Activated T-helper 1 cell treated with anti-CD3 and anti-CD28 coated beads, Interleukin-2, amount 50 U/mL, for 16 hours (primary cell): Measurements from ENCODE around the gene RPS15.

ENCODE experiments used
- DNase-seq, 2 donors: peaks; one replicate each; pipeline ENCODE4 v3.0.0-alpha.2; 2020; ENCODE audit warnings: low read depth in 1 of 2, low spot score in 1 of 2

Gene RPS15

DNA sequence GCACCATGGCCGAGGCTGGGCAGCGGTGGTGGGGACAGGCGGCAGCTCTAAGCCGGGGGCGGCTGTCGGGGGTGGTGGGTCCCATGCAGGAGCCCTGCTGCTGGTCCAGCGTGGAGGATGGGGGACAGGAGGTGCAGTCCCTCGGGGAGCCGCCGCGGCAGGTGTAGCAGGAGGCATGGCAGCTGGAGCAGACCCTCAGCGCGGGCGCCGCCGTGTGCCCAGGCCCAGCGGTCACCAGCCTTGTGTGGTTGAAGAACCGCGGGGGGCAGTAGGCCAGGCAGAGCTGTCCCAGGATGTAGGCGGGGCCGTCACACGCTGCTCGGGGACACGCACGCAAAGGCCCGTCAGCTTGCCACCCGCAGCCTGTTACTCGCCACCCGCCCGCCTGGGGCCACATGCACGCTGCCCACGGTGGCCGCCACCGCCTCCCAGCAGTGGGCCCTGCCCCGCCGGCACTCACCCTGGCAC, 43.7 kb downstream of the RPS15 start:
- no peak for DNase-seq

DNA sequence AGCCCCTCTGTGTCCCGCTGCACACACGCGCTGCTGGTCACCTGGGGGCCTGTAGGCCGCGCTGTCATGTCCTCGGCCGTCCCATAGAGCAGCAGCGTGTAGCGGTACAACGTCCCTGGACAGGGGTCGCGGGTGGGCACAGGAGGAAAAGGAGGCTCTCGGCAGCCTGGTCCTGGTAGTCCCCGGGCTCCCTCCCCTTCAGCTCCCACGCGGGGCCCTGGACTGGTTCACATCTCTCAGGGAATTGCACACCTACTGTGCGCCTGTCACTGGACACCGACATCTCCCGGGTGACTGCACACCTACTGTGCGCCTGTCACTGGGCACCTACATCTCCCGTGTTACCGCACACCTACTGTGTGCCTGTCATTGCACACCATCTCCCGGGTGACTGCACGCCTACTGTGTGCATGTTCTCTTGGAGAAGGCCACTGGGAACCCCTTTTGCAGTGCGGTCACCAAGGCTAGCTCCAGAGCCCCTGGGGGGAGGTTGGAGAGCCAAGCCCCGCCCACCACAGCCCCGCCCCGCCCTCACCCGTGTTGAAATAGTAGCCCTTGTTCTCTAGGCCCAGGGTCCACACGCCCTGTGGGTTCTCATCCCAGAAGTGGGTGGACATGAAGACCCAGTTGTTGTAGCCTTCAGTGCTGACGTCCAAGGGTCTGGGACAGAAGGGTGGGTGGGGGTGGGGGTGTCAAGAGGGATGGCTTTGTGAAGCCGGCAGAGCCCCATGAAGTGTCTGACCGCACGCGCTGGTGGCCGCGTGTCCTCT, 44.4 kb downstream of the RPS15 start:
- no peak for DNase-seq

DNA sequence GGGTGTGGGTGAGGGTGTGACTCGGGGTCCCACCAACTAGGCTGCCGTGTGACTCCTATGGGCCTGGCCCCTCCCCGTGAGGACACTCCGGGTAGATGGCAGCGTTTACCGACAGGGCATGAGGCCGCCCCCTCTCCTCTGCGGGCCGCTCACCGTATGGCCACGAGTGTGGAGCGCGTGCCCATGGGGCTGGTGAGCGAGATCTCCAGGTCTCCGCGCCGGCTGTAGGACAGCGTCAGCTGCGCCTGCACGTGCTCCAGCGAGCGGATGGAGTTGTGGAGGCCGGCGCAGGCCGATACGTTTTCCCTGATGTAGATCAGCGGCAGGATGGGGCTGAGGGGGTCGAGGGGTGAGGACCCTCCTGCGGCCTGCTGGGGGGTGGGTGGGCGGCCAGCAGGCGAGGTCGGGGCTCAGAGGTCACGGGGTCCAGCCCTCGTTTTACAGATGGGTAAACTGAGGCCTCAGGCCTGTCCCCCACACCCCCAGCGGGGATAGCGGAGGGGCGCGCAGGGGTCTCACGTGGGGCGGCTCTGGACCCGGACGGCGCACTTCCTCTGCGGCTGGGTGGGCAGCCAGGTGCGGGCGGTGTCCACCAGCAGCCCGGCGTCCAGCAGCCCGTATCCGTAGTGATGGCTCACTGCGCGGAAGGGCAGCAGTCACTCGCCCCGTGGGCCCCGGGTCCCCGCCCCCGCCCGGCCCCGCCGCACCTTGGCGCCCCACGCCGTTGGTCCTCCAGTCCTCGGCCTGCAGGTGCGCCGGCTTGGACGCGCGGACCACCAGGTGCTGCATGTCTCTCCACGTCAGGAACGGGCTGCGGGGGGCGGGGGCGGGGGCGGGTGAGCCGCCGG, 45.2 kb downstream of the RPS15 start:
- no peak for DNase-seq

DNA sequence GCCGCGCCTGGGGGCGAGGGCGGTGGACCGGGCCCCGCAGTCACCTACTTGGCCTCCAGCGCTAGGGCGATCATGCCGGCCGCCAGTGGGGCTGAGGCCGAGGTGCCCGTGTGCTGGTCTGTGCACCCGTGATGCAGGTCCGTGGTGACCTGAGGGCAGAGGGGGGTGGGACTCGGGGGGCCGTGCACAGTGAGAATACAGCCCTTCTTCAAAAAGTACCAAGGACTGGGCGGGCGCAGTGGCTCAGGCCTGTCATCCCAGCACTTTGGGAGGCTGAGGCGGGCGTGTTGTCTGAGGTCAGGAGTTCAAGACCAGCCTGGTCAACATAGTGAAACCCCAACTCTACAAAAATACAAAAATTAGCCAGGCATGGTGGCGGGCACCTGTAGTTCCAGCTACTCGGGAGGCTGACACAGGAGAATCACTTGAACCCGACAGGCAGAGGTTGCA, 45.8 kb downstream of the RPS15 start:
- DNase-seq = no peak

DNA sequence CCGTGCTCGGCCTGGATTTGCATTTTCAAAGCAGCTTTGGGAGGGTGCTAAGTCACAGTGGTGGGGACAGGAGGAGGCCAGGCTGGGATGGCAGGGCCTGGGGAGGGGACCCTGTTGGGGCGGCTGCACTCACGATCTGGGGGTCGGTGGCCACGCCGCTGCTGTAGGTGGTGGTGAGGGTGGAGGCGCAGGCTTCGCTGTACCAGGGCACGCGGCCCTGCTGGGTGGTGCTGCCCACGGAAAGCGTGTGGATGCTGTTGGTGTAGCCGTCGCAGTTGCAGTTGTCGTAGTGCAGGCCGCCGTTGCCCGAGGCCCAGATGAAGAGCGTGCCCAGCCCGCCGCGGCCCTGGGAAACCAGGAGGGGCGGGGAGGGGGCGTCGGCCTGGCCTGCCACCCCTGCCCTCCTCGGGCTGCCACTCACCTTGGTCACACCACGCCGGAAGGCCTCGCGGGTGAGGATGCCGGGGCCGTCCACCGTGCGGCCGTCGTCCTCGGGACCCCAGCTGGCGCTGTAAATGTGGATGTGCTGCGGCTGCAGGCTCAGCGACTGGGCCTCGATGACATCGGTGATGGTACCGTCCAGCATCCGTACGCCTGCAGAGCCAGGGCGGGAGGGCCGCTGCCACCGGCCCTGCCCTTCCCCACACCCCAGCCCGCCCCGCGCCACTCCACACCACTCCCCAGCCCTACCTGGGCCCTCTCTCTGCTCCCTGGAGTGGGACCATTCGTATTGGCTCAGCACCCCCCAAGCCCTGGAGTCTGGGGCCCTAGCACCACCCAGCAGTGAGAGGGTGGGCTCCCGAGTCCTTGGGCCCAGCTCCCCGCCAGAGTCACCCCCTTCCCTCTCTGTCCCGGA, 48.8 kb downstream of the RPS15 start:
- DNase-seq = no peak

DNA sequence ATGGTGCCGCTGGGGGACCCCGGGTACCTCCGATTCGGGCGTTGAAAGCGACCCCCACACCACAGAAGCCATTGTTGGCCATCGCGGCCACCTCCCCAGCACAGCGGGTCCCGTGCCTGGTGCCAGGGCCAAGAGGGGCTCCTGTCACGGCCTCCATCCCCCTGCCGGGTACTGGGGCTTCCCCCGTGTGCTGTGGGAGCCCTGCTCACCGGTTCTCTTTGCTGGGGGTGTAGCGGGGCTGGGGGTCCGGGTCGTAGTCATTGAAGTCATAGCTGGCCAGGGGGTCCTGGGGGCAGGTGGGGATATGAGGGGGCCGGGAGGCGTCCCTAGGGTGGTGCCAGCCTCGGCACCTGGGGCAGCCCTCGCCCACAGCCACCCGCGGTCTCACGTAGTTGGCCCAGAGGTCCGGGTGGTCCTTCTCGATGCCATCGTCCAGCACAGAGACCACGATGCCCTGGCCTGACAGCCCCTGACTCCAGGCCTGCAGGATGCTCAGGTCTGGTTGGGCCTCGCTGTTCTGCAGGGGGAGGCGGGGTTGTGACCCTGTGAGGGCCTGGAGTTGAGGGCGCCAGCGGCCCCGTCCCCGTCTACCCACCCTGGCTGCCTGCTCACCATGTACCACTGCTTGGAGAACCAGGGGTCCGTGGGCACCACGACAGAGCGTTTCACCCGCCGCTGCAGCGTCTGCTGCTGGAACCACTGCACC, 49.5 kb downstream of the RPS15 start:
- no peak for DNase-seq

DNA sequence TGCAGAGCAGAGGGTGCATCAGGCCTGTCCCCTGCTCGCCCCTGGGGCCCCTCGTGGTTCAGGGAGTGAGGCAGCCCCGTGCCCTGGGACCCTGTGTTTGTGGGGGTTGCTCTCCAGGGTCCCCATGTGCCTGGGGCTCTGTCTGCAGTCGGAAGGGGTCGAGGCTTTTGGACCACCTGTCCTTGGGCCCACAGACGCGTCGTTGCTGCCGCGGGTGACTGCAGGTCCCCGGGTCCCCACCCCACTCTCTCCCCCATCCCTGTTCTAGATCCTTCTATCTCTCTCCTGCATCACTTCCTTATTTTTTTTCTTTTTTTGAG, 50.0 kb downstream of the RPS15 start:
- no peak for DNase-seq

DNA sequence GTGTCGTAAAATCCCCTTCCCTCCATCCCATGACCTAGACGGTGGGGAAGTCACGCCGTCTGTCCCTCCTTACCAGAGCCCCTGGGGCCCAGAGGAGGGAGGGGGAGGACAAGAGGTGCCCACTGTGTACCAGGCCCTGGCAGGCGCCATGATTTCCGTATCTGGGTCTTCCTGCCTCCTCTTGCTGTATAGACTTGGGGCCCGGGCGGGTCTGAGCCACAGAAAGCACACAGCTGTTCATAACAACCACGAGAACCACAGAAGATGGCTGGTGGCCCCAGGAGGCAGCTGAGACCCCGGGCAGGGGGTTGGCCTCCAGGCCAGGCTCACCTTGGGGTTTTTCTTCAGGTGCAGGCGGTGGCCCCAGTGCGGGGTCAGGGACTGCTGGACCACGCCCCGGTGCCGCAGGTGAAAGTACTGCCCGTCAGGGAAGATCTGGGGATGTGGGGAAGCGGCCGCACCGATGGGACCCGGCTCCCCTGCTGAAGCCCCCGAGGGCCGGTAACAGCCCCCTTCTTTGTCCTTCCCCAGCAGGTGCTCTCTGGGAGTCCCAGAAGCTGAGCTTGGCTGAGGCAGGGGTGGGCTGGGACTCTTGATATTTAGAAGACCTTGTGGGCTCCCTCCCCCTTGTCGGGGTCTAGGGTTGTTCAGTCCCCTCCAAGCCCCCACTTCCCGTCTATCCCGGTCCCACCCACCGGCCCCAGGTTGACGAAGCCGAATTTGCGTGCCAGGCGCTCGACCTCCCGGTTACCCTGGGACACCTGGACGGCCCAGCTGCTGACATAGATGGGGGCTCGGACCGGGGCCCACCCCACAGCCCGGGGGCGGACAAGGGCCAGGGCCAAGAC, 51.5 kb downstream of the RPS15 start:
- DNase-seq = no peak
